ENCODE measurements around the gene TMEM95. TPM values are rescaled to one million over a fixed set of nuclear protein-coding genes. Genes with fewer than 3 reads are reported as not detected.

The TMEM95 gene
- total and polyA plus RNA-seq, 4 donors: not detected

DNA sequence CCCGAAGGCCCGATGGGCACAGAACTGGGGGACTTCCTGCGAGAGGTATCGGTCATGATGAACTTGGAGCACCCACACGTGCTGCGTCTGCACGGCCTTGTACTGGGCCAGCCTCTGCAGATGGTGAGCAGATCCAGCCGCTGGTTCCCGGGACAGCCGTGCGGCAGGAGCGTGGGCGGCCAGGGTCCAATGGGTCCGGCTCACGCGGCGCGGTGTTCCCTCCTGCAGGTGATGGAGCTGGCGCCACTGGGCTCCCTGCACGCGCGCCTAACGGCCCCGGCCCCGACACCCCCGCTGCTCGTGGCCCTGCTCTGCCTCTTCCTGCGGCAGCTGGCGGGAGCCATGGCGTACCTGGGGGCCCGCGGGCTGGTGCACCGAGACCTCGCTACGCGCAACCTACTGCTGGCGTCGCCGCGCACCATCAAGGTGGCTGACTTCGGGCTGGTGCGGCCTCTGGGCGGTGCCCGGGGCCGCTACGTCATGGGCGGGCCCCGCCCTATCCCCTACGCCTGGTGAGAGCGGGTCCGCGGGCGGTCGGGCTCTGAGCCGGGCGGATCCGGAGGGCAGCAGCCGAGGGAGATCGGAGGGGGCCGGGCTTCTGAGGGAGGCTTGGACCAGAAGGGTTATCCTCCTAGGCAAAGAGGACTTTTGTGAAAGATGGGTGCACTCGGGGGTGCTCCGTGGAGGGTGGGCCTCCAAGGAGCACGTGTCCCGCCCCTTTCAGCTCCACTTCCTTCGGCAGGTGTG is 29.0 kb downstream of the TMEM95 start:
- TF ChIP-seq NR2F2 (IDR thresholded peaks at IDR 0.05) (no peak), HNF4G (IDR thresholded peaks at IDR 0.05) (no peak), GABPA (IDR thresholded peaks at IDR 0.05 in 1 of 2, conservative IDR thresholded peaks at IDR 0.05 in 1 of 2) (no peak), JUND (IDR thresholded peaks at IDR 0.05) (no peak), EGR1 (IDR thresholded peaks at IDR 0.05; ENCODE audit: low read depth in 2 of 2) (no peak), RXRA (IDR thresholded peaks at IDR 0.05) (no peak), YY1 (IDR thresholded peaks at IDR 0.05) (no peak), SP1 (IDR thresholded peaks at IDR 0.05) (no peak), FOXA1 (IDR thresholded peaks at IDR 0.05) (no peak), ATF3 (IDR thresholded peaks at IDR 0.05) (no peak), TAF1 (conservative IDR thresholded peaks at IDR 0.05) (no peak), MAX (IDR thresholded peaks at IDR 0.05) (no peak), RAD21 (IDR thresholded peaks at IDR 0.05) (no peak), HNF4A (conservative IDR thresholded peaks at IDR 0.05) (no peak), REST (IDR thresholded peaks at IDR 0.05) (no peak), FOXA2 (IDR thresholded peaks at IDR 0.05) (no peak)
- TF ChIP-seq, protein P1, sequence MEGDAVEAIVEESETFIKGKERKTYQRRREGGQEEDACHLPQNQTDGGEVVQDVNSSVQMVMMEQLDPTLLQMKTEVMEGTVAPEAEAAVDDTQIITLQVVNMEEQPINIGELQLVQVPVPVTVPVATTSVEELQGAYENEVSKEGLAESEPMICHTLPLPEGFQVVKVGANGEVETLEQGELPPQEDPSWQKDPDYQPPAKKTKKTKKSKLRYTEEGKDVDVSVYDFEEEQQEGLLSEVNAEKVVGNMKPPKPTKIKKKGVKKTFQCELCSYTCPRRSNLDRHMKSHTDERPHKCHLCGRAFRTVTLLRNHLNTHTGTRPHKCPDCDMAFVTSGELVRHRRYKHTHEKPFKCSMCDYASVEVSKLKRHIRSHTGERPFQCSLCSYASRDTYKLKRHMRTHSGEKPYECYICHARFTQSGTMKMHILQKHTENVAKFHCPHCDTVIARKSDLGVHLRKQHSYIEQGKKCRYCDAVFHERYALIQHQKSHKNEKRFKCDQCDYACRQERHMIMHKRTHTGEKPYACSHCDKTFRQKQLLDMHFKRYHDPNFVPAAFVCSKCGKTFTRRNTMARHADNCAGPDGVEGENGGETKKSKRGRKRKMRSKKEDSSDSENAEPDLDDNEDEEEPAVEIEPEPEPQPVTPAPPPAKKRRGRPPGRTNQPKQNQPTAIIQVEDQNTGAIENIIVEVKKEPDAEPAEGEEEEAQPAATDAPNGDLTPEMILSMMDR (IDR thresholded peaks at IDR 0.05; ENCODE audit: low read depth, low read length, missing input control): no peak
- TF ChIP-seq, protein P2, sequence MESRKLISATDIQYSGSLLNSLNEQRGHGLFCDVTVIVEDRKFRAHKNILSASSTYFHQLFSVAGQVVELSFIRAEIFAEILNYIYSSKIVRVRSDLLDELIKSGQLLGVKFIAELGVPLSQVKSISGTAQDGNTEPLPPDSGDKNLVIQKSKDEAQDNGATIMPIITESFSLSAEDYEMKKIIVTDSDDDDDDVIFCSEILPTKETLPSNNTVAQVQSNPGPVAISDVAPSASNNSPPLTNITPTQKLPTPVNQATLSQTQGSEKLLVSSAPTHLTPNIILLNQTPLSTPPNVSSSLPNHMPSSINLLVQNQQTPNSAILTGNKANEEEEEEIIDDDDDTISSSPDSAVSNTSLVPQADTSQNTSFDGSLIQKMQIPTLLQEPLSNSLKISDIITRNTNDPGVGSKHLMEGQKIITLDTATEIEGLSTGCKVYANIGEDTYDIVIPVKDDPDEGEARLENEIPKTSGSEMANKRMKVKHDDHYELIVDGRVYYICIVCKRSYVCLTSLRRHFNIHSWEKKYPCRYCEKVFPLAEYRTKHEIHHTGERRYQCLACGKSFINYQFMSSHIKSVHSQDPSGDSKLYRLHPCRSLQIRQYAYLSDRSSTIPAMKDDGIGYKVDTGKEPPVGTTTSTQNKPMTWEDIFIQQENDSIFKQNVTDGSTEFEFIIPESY (IDR thresholded peaks at IDR 0.05): no peak
- WGBS: 63% methylated on average over 65 of the region's 65 CpGs
- H3K27me3 ChIP-seq (ENCODE audit: control insufficient read depth in 4 of 4, insufficient read depth in 4 of 4, low read length in 3 of 4): peaks cover 0 to 3% (median 0%) of the 10 kb centered on the region in 4 donors
- no peak overlapping the region for H3K9ac ChIP-seq (ENCODE audit: low read depth in 1 of 2, low read length in 2 of 2)
- H3K4me1 ChIP-seq (ENCODE audit: control insufficient read depth in 4 of 4, insufficient read depth in 4 of 4, low read length in 3 of 4): peaks cover 6 to 18% (median 12%) of the 10 kb centered on the region in 4 donors
- peaks cover 0 to 6% (median 2%) of the 10 kb centered on the region in 4 donors for H3K36me3 ChIP-seq (ENCODE audit: control insufficient read depth in 4 of 4, insufficient read depth in 3 of 4, low read depth in 1 of 4, low read length in 3 of 4)
- no peak for DNase-seq (ENCODE audit: low spot score)
- H3K4me3 ChIP-seq (ENCODE audit: low read depth in 1 of 3, low read length in 3 of 3): peak overlapping the region in 1 of 3 donors; percentile 20
- H3K9me3 ChIP-seq (ENCODE audit: control insufficient read depth in 4 of 4, low read length in 3 of 4): no peaks in the 10 kb centered on the region
- no peak overlapping the region for H3K27ac ChIP-seq (ENCODE audit: low read depth in 1 of 2, low read length in 2 of 2)
